H9 (cell line): ENCODE results near the gene ROBO2. TPM values are rescaled to one million over a fixed set of nuclear protein-coding genes. Genes with fewer than 3 reads are reported as not detected.

Experiments
- DNase-seq: peaks from one replicate; pipeline ENCODE4 v3.0.0-alpha.2; 2017
- H2AFZ ChIP-seq: one replicate; pipeline ENCODE4 v1.6.1; 2013; ENCODE audit warnings: mild to moderate bottlenecking, low read length, control low read depth, moderate library complexity
- H2AK5ac ChIP-seq: 2 replicates; pipeline ENCODE4 v1.6.1; 2013; ENCODE audit warnings: low read length, control low read depth, mixed read lengths; ENCODE audit not compliant: insufficient read length
- H2BK120ac ChIP-seq: one replicate; pipeline ENCODE4 v1.6.1; 2013; ENCODE audit warnings: low read depth, mild to moderate bottlenecking, low read length, control low read depth, inconsistent platforms; ENCODE audit not compliant: poor library complexity, severe bottlenecking
- H2BK12ac ChIP-seq: 2 replicates; pipeline ENCODE4 v1.6.1; 2013; ENCODE audit warnings: low read length, control low read depth, mixed read lengths, low read depth; ENCODE audit not compliant: insufficient read length
- H2BK15ac ChIP-seq: 2 replicates; pipeline ENCODE4 v1.6.1; 2013; ENCODE audit warnings: low read depth, low read length, control low read depth
- H2BK20ac ChIP-seq: one replicate; pipeline ENCODE4 v1.6.1; 2013; ENCODE audit warnings: low read depth, mild to moderate bottlenecking, low read length, control low read depth, inconsistent platforms; ENCODE audit not compliant: poor library complexity, severe bottlenecking
- H2BK5ac ChIP-seq: 2 replicates; pipeline ENCODE4 v1.6.1; 2013; ENCODE audit warnings: low read length, control low read depth, mixed read lengths; ENCODE audit not compliant: insufficient read length
- H3K14ac ChIP-seq: 2 replicates; pipeline ENCODE4 v1.6.1; 2013; ENCODE audit warnings: low read length, control low read depth; ENCODE audit not compliant: insufficient read depth
- H3K18ac ChIP-seq: 2 replicates; pipeline ENCODE4 v1.6.1; 2013; ENCODE audit warnings: low read depth, mild to moderate bottlenecking, mixed read lengths, low read length, control low read depth; ENCODE audit not compliant: insufficient read length
- H3K23ac ChIP-seq: 2 replicates; pipeline ENCODE4 v1.6.1; 2013; ENCODE audit warnings: low read length, control low read depth, mixed read lengths, low read depth; ENCODE audit not compliant: insufficient read length
- H3K23me2 ChIP-seq: 2 replicates; pipeline ENCODE4 v1.6.1; 2013; ENCODE audit warnings: low read depth, mild to moderate bottlenecking, mixed read lengths, low read length, control low read depth; ENCODE audit not compliant: insufficient read length, poor library complexity, severe bottlenecking
- H3K27ac ChIP-seq: 2 replicates; pipeline ENCODE4 v1.5.1; 2013; ENCODE audit warnings: low read length, control low read depth, mixed read lengths, low read depth; ENCODE audit not compliant: insufficient read length
- H3K27me3 ChIP-seq: 2 replicates; pipeline ENCODE4 v1.6.1; 2013; ENCODE audit warnings: low read length, control low read depth, inconsistent platforms; ENCODE audit not compliant: insufficient read depth
- H3K4ac ChIP-seq: 2 replicates; pipeline ENCODE4 v1.6.1; 2013; ENCODE audit warnings: low read depth, mild to moderate bottlenecking, control low read depth, inconsistent platforms, low read length, moderate library complexity
- H3K4me1 ChIP-seq: 2 replicates; pipeline ENCODE4 v1.6.1; 2013; ENCODE audit warnings: low read length, control low read depth, inconsistent platforms; ENCODE audit not compliant: insufficient read depth
- H3K4me2 ChIP-seq: 2 replicates; pipeline ENCODE4 v1.6.1; 2013; ENCODE audit warnings: low read length, control low read depth, mixed read lengths; ENCODE audit not compliant: insufficient read length, insufficient read depth
- H3K56ac ChIP-seq: 2 replicates; pipeline ENCODE4 v1.6.1; 2013; ENCODE audit warnings: low read depth, mild to moderate bottlenecking, mixed read lengths, low read length, control low read depth; ENCODE audit not compliant: insufficient read length
- H3K79me1 ChIP-seq: 2 replicates; pipeline ENCODE4 v1.6.1; 2013; ENCODE audit warnings: low read depth, mild to moderate bottlenecking, moderate library complexity, low read length, control low read depth, inconsistent platforms; ENCODE audit not compliant: insufficient read depth, poor library complexity, severe bottlenecking
- H3K79me2 ChIP-seq: 2 replicates; pipeline ENCODE4 v1.6.1; 2013; ENCODE audit warnings: low read length, control low read depth, inconsistent platforms; ENCODE audit not compliant: insufficient read depth
- H3K9ac ChIP-seq: 2 replicates; pipeline ENCODE4 v1.6.1; 2013; ENCODE audit warnings: low read length, control low read depth, mixed read lengths; ENCODE audit not compliant: insufficient read length; ENCODE audit errors: extremely low read depth
- H3K9me3 ChIP-seq: one replicate; pipeline ENCODE4 v1.6.1; 2013; ENCODE audit warnings: low read depth, low read length, inconsistent platforms; ENCODE audit not compliant: control insufficient read depth
- H3T11ph ChIP-seq: one replicate; pipeline ENCODE4 v1.6.1; 2013; ENCODE audit warnings: mild to moderate bottlenecking, low read length, control low read depth, inconsistent platforms
- H4K20me1 ChIP-seq: one replicate; pipeline ENCODE4 v1.6.1; 2013; ENCODE audit not compliant: control insufficient read depth, insufficient read length, insufficient read depth
- H4K5ac ChIP-seq: 2 replicates; pipeline ENCODE4 v1.6.1; 2013; ENCODE audit warnings: low read depth, mild to moderate bottlenecking, mixed read lengths, low read length, control low read depth; ENCODE audit not compliant: insufficient read length
- H4K8ac ChIP-seq: replicated peaks from 2 replicates; pipeline ENCODE4 v1.6.1; 2013; ENCODE audit warnings: low read length, control low read depth, mixed read lengths, low read depth; ENCODE audit not compliant: insufficient read length
- H4K91ac ChIP-seq: 2 replicates; pipeline ENCODE4 v1.6.1; 2013; ENCODE audit warnings: low read depth, mild to moderate bottlenecking, moderate library complexity, mixed read lengths, low read length, control low read depth; ENCODE audit not compliant: insufficient read length
- H3K27ac Mint-ChIP-seq, 3 experiments: 2 replicates in 2 of 3; 3 replicates in 1 of 3; pipeline ENCODE4 v1.8.0; 2020 to 2021; ENCODE audit warnings: mixed read lengths in 3 of 3, mild to moderate bottlenecking in 1 of 3, moderate library complexity in 1 of 3
- H3K27me3 Mint-ChIP-seq: 2 replicates; pipeline ENCODE4 v1.8.0; 2021; ENCODE audit warnings: low read depth, mild to moderate bottlenecking, moderate library complexity, mixed read lengths
- H3K36me3 Mint-ChIP-seq, 3 experiments: 2 replicates in 2 of 3; 3 replicates in 1 of 3; pipeline ENCODE4 v1.8.0; 2020 to 2021; ENCODE audit warnings: low read depth in 3 of 3, mixed read lengths in 3 of 3; ENCODE audit not compliant: insufficient read depth in 1 of 3
- H3K4me1 Mint-ChIP-seq, 2 experiments: 2 replicates each; pipeline ENCODE4 v1.8.0; 2020; ENCODE audit warnings: mixed read lengths in 2 of 2
- H3K4me3 Mint-ChIP-seq, 2 experiments: 2 replicates in 1 of 2; 3 replicates in 1 of 2; pipeline ENCODE4 v1.8.0; 2020 to 2021; ENCODE audit warnings: mild to moderate bottlenecking in 2 of 2, mixed read lengths in 2 of 2, moderate library complexity in 1 of 2
- H3K9me3 Mint-ChIP-seq, 2 experiments: 2 replicates in 1 of 2; 3 replicates in 1 of 2; pipeline ENCODE4 v1.8.0; 2020; ENCODE audit warnings: mild to moderate bottlenecking in 2 of 2, mixed read lengths in 2 of 2, moderate library complexity in 1 of 2
- CTCF ChIP-seq: fragments of 200-600 bp; sonication (generic); conservative IDR thresholded peaks from 3 replicates; pipeline ENCODE4 v1.8.0; 2021; ENCODE audit warnings: antibody characterized with exemption, mild to moderate bottlenecking
- WGBS: extraction: QIAGEN DNeasy Blood & Tissue Kit; methylation state at CpG from one replicate; pipeline ENCODE4 v1.1.7; 2013; ENCODE audit warnings: missing lambda C conversion rate, low lambda C conversion rate, mixed read lengths; ENCODE audit not compliant: insufficient read length; ENCODE audit errors: extremely low coverage; 5-methylcytosine and 5-hydroxymethylcytosine counted together
- total RNA-seq: library from RNA; stranded (reverse); gene quantifications from 2 replicates; pipeline ENCODE4 v1.2.1, GENCODE V29; 2021

The ROBO2 gene
- total RNA-seq, 1 experiment from 2014 or later, result 2.3 TPM

- H3K79me2 ChIP-seq, result no peaks in the 10 kb centered on the region
- Mint-ChIP-seq H3K9me3 (no peaks in the 10 kb centered on the region), H3K4me3 (no peak overlapping the region), H3K27ac (peak overlapping the region in 1 of 3 experiments; percentile 12; a peak in 1 of 7 replicates), H3K36me3 (no peaks in the 10 kb centered on the region), H3K27me3 (no peaks in the 10 kb centered on the region), H3K4me1 (peaks cover 4 to 5% of the 10 kb centered on the region in 2 experiments; a peak in 2 of 4 replicates)
- H2AFZ ChIP-seq, result no peak overlapping the region
- no peak overlapping the region for H3K14ac ChIP-seq
- no peak overlapping the region for H3K4ac ChIP-seq
- no peaks in the 10 kb centered on the region for H3K23me2 ChIP-seq
- no peak overlapping the region for H4K5ac ChIP-seq
- H3K79me1 ChIP-seq, result no peaks in the 10 kb centered on the region
- no peak overlapping the region for H2AK5ac ChIP-seq
- no peak overlapping the region for H2BK120ac ChIP-seq
- H3K27ac ChIP-seq, result no peak overlapping the region
- no peak overlapping the region for H4K91ac ChIP-seq
- H3K9ac ChIP-seq, result no peak overlapping the region
- no peak overlapping the region for H2BK20ac ChIP-seq
- no peak overlapping the region for H2BK5ac ChIP-seq
- no peaks in the 10 kb centered on the region for H3K4me1 ChIP-seq
- no peak overlapping the region for H2BK15ac ChIP-seq
- no peaks in the 10 kb centered on the region for H4K20me1 ChIP-seq
- no peak overlapping the region for H3K4me2 ChIP-seq
- no peak for TF ChIP-seq CTCF
- DNase-seq, result no peak
- no peak overlapping the region for H3K18ac ChIP-seq
- H3K23ac ChIP-seq, result no peak overlapping the region
- no peak overlapping the region for H3K56ac ChIP-seq
- no peak overlapping the region for H3T11ph ChIP-seq
- H2BK12ac ChIP-seq, result no peak overlapping the region
- H3K27me3 ChIP-seq, result no peaks in the 10 kb centered on the region
- no CpG with 5 or more reads among the region's 1 CpG for WGBS
- no peaks in the 10 kb centered on the region for H3K9me3 ChIP-seq
- H4K8ac ChIP-seq, result no peak overlapping the region
Measured at GRCh38 chr3:77404871-77405270, 365.0 kb downstream of the ROBO2 start.
